ENCODE results near the gene TAT.

- TF ChIP-seq POLR2AphosphoS5 (IDR thresholded peaks at IDR 0.05; ENCODE audit: borderline replicate concordance, low read depth, low read length) (no peak), EZH2 (IDR thresholded peaks at IDR 0.05) (no peak), FOXP2 (optimal IDR thresholded peaks at IDR 0.05; ENCODE audit: control extremely low read depth, extremely low read length, insufficient read depth) (no peak)
Measured at GRCh38 chr16:71584543-71585317, 7.8 kb upstream of the TAT start.
